IMR-90 (cell line): ENCODE measurements around the gene AUTS2. TPM values are rescaled to one million over a fixed set of nuclear protein-coding genes. Genes with fewer than 3 reads are reported as not detected.

Source experiments
- ATAC-seq: fragments of 200-7000 bp; cut with Tn5 transposase; 2 replicates; pipeline ENCODE4 v1.9.1; 2020; ENCODE audit warnings: low read depth, mild to moderate bottlenecking, moderate library complexity
- BruUV-seq: library from RNA; stranded (reverse); fragments of 400-500 nt; replicated peaks from 2 replicates; lab custom pipeline; 2021; lab: Mats Ljungman, UMichigan
- CTCF ChIA-PET: fragments of 300-600 bp; formaldehyde crosslinking; extraction: SDS; loops from one replicate; lab custom pipeline; 2021; ENCODE audit warnings: antibody characterized with exemption; lab: Yijun Ruan, JAX
- POLR2A ChIA-PET: fragments of 300-600 bp; sonication (Branson Sonifier 250); formaldehyde crosslinking; loops from one replicate; lab custom pipeline; 2022; ENCODE audit warnings: antibody characterized with exemption; ENCODE audit not compliant: unreplicated experiment; lab: Charles Lee
- DNase-seq: peaks from one replicate; pipeline ENCODE4 v3.0.0; 2013
- H2AFZ ChIP-seq: replicated peaks from 2 replicates; pipeline ENCODE3; 2013; ENCODE audit warnings: low read length, mild to moderate bottlenecking; ENCODE audit not compliant: poor library complexity
- H2AK5ac ChIP-seq: 2 replicates; pipeline ENCODE4 v1.6.1; 2013; ENCODE audit warnings: low read depth, low read length, inconsistent platforms
- H2AK9ac ChIP-seq: replicated peaks from 2 replicates; pipeline ENCODE3; 2013; ENCODE audit warnings: mild to moderate bottlenecking, low read depth, low read length, moderate library complexity; ENCODE audit not compliant: poor library complexity
- H2BK120ac ChIP-seq: 2 replicates; pipeline ENCODE4 v1.6.1; 2013; ENCODE audit warnings: low read depth, low read length, inconsistent platforms
- H2BK15ac ChIP-seq: 3 replicates; pipeline ENCODE4 v1.6.1; 2013; ENCODE audit warnings: low read depth, low read length, inconsistent platforms
- H2BK20ac ChIP-seq: 2 replicates; pipeline ENCODE4 v1.6.1; 2013; ENCODE audit warnings: low read depth, mild to moderate bottlenecking, inconsistent platforms, low read length, moderate library complexity
- H2BK5ac ChIP-seq: 2 replicates; pipeline ENCODE4 v1.6.1; 2013; ENCODE audit warnings: mild to moderate bottlenecking, low read depth, low read length, inconsistent platforms; ENCODE audit not compliant: poor library complexity, severe bottlenecking
- H3K14ac ChIP-seq: replicated peaks from 2 replicates; pipeline ENCODE4 v1.6.1; 2013; ENCODE audit warnings: low read depth, low read length, inconsistent platforms
- H3K18ac ChIP-seq: 2 replicates; pipeline ENCODE4 v1.6.1; 2013; ENCODE audit warnings: low read depth, low read length, control low read depth
- H3K23ac ChIP-seq: 2 replicates; pipeline ENCODE4 v1.6.1; 2013; ENCODE audit warnings: low read depth, low read length, inconsistent platforms
- H3K27ac ChIP-seq: 2 replicates; pipeline ENCODE4 v1.5.1; 2013; ENCODE audit warnings: mild to moderate bottlenecking, control low read depth, low read length; ENCODE audit not compliant: insufficient read depth
- H3K27me3 ChIP-seq: 2 replicates; pipeline ENCODE4 v1.6.1; 2013; ENCODE audit warnings: low read length; ENCODE audit not compliant: control insufficient read depth, insufficient read depth
- H3K36me3 ChIP-seq: 2 replicates; pipeline ENCODE4 v1.6.1; 2013; ENCODE audit warnings: low read length, mixed read lengths; ENCODE audit not compliant: control insufficient read depth, insufficient read depth
- H3K4ac ChIP-seq: 2 replicates; pipeline ENCODE4 v1.6.1; 2013; ENCODE audit warnings: low read depth, low read length, inconsistent platforms
- H3K4me1 ChIP-seq: 2 replicates; pipeline ENCODE4 v1.6.1; 2013; ENCODE audit warnings: low read length, mixed read lengths; ENCODE audit not compliant: control insufficient read depth, insufficient read depth
- H3K4me2 ChIP-seq: 2 replicates; pipeline ENCODE4 v1.6.1; 2013; ENCODE audit warnings: low read depth, mild to moderate bottlenecking, control low read depth, low read length, moderate library complexity
- H3K4me3 ChIP-seq: 2 replicates; pipeline ENCODE4 v1.5.1; 2013; ENCODE audit warnings: low read depth, mild to moderate bottlenecking, control low read depth, low read length, moderate library complexity; ENCODE audit not compliant: insufficient read depth
- H3K56ac ChIP-seq: 2 replicates; pipeline ENCODE4 v1.6.1; 2013; ENCODE audit warnings: low read length, inconsistent platforms; ENCODE audit not compliant: insufficient read depth; ENCODE audit errors: extremely low read depth
- H3K79me1 ChIP-seq, 2 experiments: 2 replicates each; pipeline ENCODE4 v1.6.1; 2013; ENCODE audit warnings: low read length in 2 of 2, inconsistent platforms in 1 of 2, low read depth in 1 of 2
- H3K9ac ChIP-seq: 2 replicates; pipeline ENCODE4 v1.6.1; 2013; ENCODE audit warnings: low read depth, low read length, control low read depth
- H3K9me1 ChIP-seq: 2 replicates; pipeline ENCODE4 v1.6.1; 2013; ENCODE audit warnings: low read length, inconsistent platforms; ENCODE audit not compliant: insufficient read depth
- H3K9me3 ChIP-seq: 2 replicates; pipeline ENCODE4 v1.6.1; 2013; ENCODE audit warnings: low read length; ENCODE audit not compliant: control insufficient read depth, insufficient read depth
- H4K20me1 ChIP-seq: 2 replicates; pipeline ENCODE4 v1.6.1; 2013; ENCODE audit warnings: low read length, inconsistent platforms; ENCODE audit not compliant: insufficient read depth
- H4K5ac ChIP-seq: 2 replicates; pipeline ENCODE4 v1.6.1; 2013; ENCODE audit warnings: mild to moderate bottlenecking, low read depth, low read length, control low read depth
- H4K8ac ChIP-seq, 2 experiments: 2 replicates each; pipeline ENCODE4 v1.6.1; 2013; ENCODE audit warnings: low read depth in 2 of 2, low read length in 2 of 2, control low read depth in 1 of 2, inconsistent platforms in 1 of 2
- H4K91ac ChIP-seq: 2 replicates; pipeline ENCODE4 v1.6.1; 2013; ENCODE audit warnings: low read depth, low read length, inconsistent platforms; ENCODE audit not compliant: insufficient read depth
- BHLHE40 ChIP-seq: fragments of 150-350 bp; IDR thresholded peaks from 2 replicates; pipeline ENCODE4 v1.6.1; 2016; ENCODE audit warnings: mild to moderate bottlenecking, low read depth, low read length
- CEBPB ChIP-seq: IDR thresholded peaks from 2 replicates; pipeline ENCODE4 v1.6.1; 2012; ENCODE audit warnings: low read depth, low read length, improper control_type of control experiment
- CHD1 ChIP-seq: IDR thresholded peaks from 2 replicates; pipeline ENCODE4 v1.6.1; 2012; ENCODE audit warnings: low read depth, low read length, improper control_type of control experiment
- CTCF ChIP-seq: conservative IDR thresholded peaks from 2 replicates; pipeline ENCODE4 v1.5.1; 2012; ENCODE audit warnings: mild to moderate bottlenecking, low read depth, low read length, improper control_type of control experiment
- FOS ChIP-seq: fragments of 150-350 bp; IDR thresholded peaks from 2 replicates; pipeline ENCODE4 v1.6.1; 2016; ENCODE audit warnings: low read depth, low read length
- MAFK ChIP-seq: IDR thresholded peaks from 2 replicates; pipeline ENCODE4 v1.6.1; 2012; ENCODE audit warnings: low read depth, low read length, improper control_type of control experiment
- MAZ ChIP-seq: IDR thresholded peaks from 2 replicates; pipeline ENCODE4 v1.6.1; 2012; ENCODE audit warnings: low read depth, mild to moderate bottlenecking, low read length, improper control_type of control experiment, moderate library complexity, borderline replicate concordance
- MXI1 ChIP-seq: IDR thresholded peaks from 2 replicates; pipeline ENCODE4 v1.6.1; 2012; ENCODE audit warnings: low read depth, mild to moderate bottlenecking, low read length, moderate library complexity, borderline replicate concordance
- NFE2L2 ChIP-seq: fragments of 150-350 bp; IDR thresholded peaks from 2 replicates; pipeline ENCODE4 v1.6.1; 2016; ENCODE audit warnings: low read depth, mild to moderate bottlenecking, low read length
- POLR2A ChIP-seq: IDR thresholded peaks from 2 replicates; pipeline ENCODE4 v1.6.1; 2012; ENCODE audit warnings: mild to moderate bottlenecking, low read depth, low read length
- RCOR1 ChIP-seq: IDR thresholded peaks from 2 replicates; pipeline ENCODE4 v1.6.1; 2012; ENCODE audit warnings: mild to moderate bottlenecking, low read length, improper control_type of control experiment; ENCODE audit not compliant: insufficient replicate concordance
- RFX5 ChIP-seq: IDR thresholded peaks from 2 replicates; pipeline ENCODE4 v1.8.0; 2012; ENCODE audit warnings: low read depth, mild to moderate bottlenecking, low read length, moderate library complexity
- SMC3 ChIP-seq: fragments of 150-350 bp; IDR thresholded peaks from 2 replicates; pipeline ENCODE4 v1.6.1; 2016; ENCODE audit warnings: low read depth, mild to moderate bottlenecking, antibody characterized with exemption, low read length, moderate library complexity
- USF2 ChIP-seq: fragments of 150-350 bp; IDR thresholded peaks from 2 replicates; pipeline ENCODE4 v1.6.1; 2017; ENCODE audit warnings: mild to moderate bottlenecking, antibody characterized with exemption, low read length, low read depth
- WGBS, 2 experiments: methylation state at CpG; one replicate each; pipeline versions ENCODE4 v1.1.5 to v1.1.7; 2013; ENCODE audit warnings: missing lambda C conversion rate in 2 of 2; ENCODE audit not compliant: insufficient read length in 1 of 2; ENCODE audit errors: extremely low coverage in 2 of 2; 5-methylcytosine and 5-hydroxymethylcytosine counted together
- dilution Hi-C: fragments of 300-500 bp; cut with HindIII; formaldehyde crosslinking; loops from one replicate; pipeline ENCODE4 v1.14.3; 2018; ENCODE audit warnings: low sequenced_read_pairs; ENCODE audit not compliant: unreplicated experiment
- in situ Hi-C: fragments of 300-500 bp; cut with MboI; formaldehyde crosslinking; loops from 3 replicates; pipeline ENCODE4 v1.14.3; 2019; ENCODE audit warnings: low sequenced_read_pairs, inconsistent platforms, mixed read lengths
- intact Hi-C: fragments of 100-400 bp; cut with micrococcal nuclease; formaldehyde crosslinking; loops from 2 replicates; pipeline ENCODE4 v1.10.0; 2022
- polyA plus RNA-seq, 3 experiments: library from polyadenylated mRNA; depleted of rRNA; stranded (reverse); fragments of >200 nt; gene quantifications; 2 replicates each; pipeline ENCODE4 v1.2.3, GENCODE V29; 2012; ENCODE audit warnings: low replicate concordance in 1 of 3
- total RNA-seq: library from RNA; depleted of rRNA; stranded (reverse); fragments of >200 nt; gene quantifications from 2 replicates; pipeline ENCODE4 v1.2.3, GENCODE V29; 2012
- TF ChIP-seq, protein P1 (sequence below): fragments of 150-350 bp; IDR thresholded peaks from 2 replicates; pipeline ENCODE4 v1.6.1; 2016; ENCODE audit warnings: low read depth, mild to moderate bottlenecking, low read length, moderate library complexity, borderline replicate concordance

Gene AUTS2
- total and polyA plus RNA-seq, 2 of the 4 experiments (the other 2 are of a cell fraction), result 0.90 to 3.0 TPM

GRCh38 chr7:70706698-70707097 is 1108.4 kb downstream of the AUTS2 start:
- POLR2A ChIA-PET, result interaction anchor here (0.6 kb wide), 1 partner anchor 145 kb away, joined by 17 read pairs; no protein-coding TSS in a partner anchor

More at GRCh38 chr7:70706698-70707097, 1108.4 kb downstream of the AUTS2 start:
- TF ChIP-seq RCOR1 (no peak), SMC3 (no peak), CHD1 (no peak), FOS (no peak), CEBPB (no peak), RFX5 (no peak), MXI1 (no peak), BHLHE40 (no peak), CTCF (no peak), MAFK (no peak), POLR2A (no peak), USF2 (no peak), MAZ (no peak), NFE2L2 (no peak)
- TF ChIP-seq, protein P1, sequence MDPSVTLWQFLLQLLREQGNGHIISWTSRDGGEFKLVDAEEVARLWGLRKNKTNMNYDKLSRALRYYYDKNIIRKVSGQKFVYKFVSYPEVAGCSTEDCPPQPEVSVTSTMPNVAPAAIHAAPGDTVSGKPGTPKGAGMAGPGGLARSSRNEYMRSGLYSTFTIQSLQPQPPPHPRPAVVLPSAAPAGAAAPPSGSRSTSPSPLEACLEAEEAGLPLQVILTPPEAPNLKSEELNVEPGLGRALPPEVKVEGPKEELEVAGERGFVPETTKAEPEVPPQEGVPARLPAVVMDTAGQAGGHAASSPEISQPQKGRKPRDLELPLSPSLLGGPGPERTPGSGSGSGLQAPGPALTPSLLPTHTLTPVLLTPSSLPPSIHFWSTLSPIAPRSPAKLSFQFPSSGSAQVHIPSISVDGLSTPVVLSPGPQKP, result no peak
- H4K5ac ChIP-seq, result no peak overlapping the region
- no peak overlapping the region for H2BK20ac ChIP-seq
- CTCF ChIA-PET, result interaction anchor here (0.7 to 1.4 kb wide), 4 partner anchors 9 to 16 kb away, joined by 3 to 4 read pairs (median 3); no protein-coding TSS in a partner anchor
- H3K18ac ChIP-seq, result no peak overlapping the region
- H3K23ac ChIP-seq, result no peak overlapping the region
- H2AFZ ChIP-seq, result no peak overlapping the region
- H3K79me1 ChIP-seq, result peaks cover 4 to 25% of the 10 kb centered on the region in 2 experiments; a peak in 2 of 4 replicates
- no peak overlapping the region for H4K8ac ChIP-seq
- DNase-seq (no peak), ATAC-seq (no peak)
- H2AK5ac ChIP-seq, result no peak overlapping the region
- no peaks in the 10 kb centered on the region for H3K36me3 ChIP-seq
- peaks cover 5% of the 10 kb centered on the region; the same call in 1 of the 2 replicates for H3K4me1 ChIP-seq
- no peak overlapping the region for H3K9ac ChIP-seq
- in situ Hi-C loops, result no loop called here
- H3K27ac ChIP-seq, result no peak overlapping the region
- H3K4me2 ChIP-seq, result no peak overlapping the region
- no peak overlapping the region for H2BK15ac ChIP-seq
- H4K91ac ChIP-seq, result no peak overlapping the region
- WGBS, 2 experiments, result no CpG with 5 or more reads among the region's 3 CpGs
- no peak overlapping the region for H2BK5ac ChIP-seq
- dilution Hi-C loops, result no loop called here
- H3K27me3 ChIP-seq, result no peaks in the 10 kb centered on the region
- H4K20me1 ChIP-seq, result peaks cover 9% of the 10 kb centered on the region; the same call in 1 of the 2 replicates
- no peak overlapping the region for H3K4ac ChIP-seq
- H3K9me3 ChIP-seq, result no peaks in the 10 kb centered on the region
- H3K56ac ChIP-seq, result no peak overlapping the region
- no TSS peak for BruUV-seq
- no peak overlapping the region for H2BK120ac ChIP-seq
- no peak overlapping the region for H2AK9ac ChIP-seq
- intact Hi-C loops, result no loop called here
- H3K4me3 ChIP-seq, result no peak overlapping the region
- 0 out of 2 replicates have a peak, but pooled peaks cover 3% of the 10 kb centered on the region for H3K9me1 ChIP-seq
- H3K14ac ChIP-seq, result no peak overlapping the region
